ENCODE data around the gene APOL1.

The APOL1 gene

DNA sequence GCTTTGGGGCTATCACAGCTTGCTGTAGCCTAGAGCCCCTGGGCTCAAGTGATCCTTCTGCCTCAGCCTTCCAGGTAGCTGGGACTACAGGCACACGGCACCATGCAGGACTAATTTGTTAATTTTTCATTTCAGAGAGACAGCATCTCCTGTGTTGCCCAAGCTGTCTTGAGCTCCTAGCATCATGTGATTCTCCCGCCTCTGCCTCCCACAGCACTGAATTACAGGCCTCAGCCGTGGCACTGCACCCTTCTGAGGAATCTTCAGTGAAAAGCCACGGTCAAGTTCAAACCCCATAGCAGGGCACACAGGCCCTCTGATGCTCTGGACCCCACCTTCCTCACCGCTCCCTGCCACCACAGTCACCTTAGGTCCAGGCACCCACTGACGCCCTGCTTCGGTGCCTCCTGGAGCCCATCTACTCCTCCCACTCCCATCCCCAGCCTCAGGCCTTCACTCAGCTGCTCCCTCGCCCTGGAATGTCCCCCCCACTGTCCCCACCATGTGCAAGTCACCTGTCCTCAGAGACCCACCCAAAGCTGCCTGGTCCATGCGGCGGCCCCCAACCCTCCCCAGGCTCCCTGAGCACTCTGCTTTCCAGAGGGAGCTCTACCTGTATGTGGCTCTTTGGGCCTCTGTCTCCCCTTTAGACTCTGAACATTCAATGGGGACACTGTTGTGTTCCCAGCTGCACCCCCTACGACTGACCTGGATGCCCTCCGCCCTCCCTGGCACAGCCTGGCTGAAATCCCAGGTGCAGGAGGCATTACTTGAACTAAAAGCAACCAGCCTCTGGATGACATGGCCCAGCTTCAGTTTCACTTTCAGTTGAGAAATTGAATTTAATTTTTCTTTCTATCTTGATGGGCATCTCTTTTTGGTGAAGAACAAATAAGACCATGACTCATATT is 15.2 kb upstream of the APOL1 start:
- H3K4me3 ChIP-seq (replicated peaks in 1 of 2; ENCODE audit: low read depth in 2 of 2, low read length in 2 of 2) = peak overlapping the region; percentile 72 to 82
- peak; percentile 22 to 23 for DNase-seq (ENCODE audit: low read depth in 2 of 2)
- TF ChIP-seq, protein P1, sequence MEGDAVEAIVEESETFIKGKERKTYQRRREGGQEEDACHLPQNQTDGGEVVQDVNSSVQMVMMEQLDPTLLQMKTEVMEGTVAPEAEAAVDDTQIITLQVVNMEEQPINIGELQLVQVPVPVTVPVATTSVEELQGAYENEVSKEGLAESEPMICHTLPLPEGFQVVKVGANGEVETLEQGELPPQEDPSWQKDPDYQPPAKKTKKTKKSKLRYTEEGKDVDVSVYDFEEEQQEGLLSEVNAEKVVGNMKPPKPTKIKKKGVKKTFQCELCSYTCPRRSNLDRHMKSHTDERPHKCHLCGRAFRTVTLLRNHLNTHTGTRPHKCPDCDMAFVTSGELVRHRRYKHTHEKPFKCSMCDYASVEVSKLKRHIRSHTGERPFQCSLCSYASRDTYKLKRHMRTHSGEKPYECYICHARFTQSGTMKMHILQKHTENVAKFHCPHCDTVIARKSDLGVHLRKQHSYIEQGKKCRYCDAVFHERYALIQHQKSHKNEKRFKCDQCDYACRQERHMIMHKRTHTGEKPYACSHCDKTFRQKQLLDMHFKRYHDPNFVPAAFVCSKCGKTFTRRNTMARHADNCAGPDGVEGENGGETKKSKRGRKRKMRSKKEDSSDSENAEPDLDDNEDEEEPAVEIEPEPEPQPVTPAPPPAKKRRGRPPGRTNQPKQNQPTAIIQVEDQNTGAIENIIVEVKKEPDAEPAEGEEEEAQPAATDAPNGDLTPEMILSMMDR (IDR thresholded peaks at IDR 0.05; ENCODE audit: low read depth, low read length) = no peak

GRCh38 chr22:36238373-36239149 is 14.4 kb upstream of the APOL1 start:
- peak; percentile 26 for DNase-seq (ENCODE audit: low read depth in 2 of 2)
- H3K4me3 ChIP-seq (replicated peaks in 1 of 2; ENCODE audit: low read depth in 2 of 2, low read length in 2 of 2) = peak overlapping the region; percentile 72 to 82
- TF ChIP-seq, protein P1 (IDR thresholded peaks at IDR 0.05; ENCODE audit: low read depth, low read length) = no peak

GRCh38 chr22:36239150-36239400 is 13.9 kb upstream of the APOL1 start:
- peak overlapping the region; percentile 72 to 82 for H3K4me3 ChIP-seq (replicated peaks in 1 of 2; ENCODE audit: low read depth in 2 of 2, low read length in 2 of 2)
- TF ChIP-seq, protein P1 (IDR thresholded peaks at IDR 0.05; ENCODE audit: low read depth, low read length) = no peak
- DNase-seq (ENCODE audit: low read depth in 2 of 2) = no peak

DNA sequence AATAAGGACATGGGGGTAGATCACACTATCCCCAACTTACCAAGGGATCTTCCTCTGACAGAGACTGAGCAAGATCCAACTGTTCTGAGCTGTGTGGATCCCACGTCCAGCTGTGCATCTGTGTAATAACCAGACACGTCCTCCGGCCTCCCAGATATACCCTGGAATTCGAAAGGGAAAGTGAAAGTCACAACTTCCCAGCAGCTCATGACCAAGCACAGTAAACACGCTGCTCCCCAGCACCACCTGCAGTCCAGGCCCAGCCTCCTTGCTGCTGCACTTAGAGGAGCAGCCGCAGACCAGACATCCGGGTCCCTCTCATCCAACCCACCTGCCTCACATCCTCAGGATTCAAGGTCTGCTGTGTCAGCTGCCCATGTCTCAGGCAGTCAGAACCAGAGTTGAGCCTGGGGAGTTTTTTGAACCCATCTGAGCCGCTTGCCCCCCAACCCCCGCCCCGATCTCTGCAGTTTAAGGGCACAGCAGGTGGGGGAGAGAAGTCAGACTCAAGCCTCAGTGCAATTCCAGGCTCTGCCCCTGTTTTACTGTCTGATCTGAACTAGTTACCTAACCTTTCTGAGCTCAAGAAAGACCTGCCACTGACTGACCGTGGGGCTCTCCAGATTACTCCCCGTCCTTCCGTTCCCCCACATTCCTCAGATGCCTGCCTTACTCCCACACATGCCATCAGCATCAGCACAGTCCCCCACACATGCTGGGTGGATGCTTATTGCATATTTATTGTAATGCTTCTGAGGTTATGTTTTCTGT is 13.3 kb upstream of the APOL1 start, which contains the start of gene APOL2:
APOL2 (minus strand) TSS at position 127 of the 771 bp plus-strand sequence. CDS start 6,365 bp downstream, outside the sequence.
- H3K4me3 ChIP-seq (replicated peaks in 1 of 2; ENCODE audit: low read depth in 2 of 2, low read length in 2 of 2) = peak within 1 kb of the TSS; percentile 72 to 82
- peak; percentile 93 to 95 for DNase-seq (ENCODE audit: low read depth in 2 of 2)
- TF ChIP-seq, protein P1 (IDR thresholded peaks at IDR 0.05; ENCODE audit: low read depth, low read length) = peak; percentile 68

- no peak for DNase-seq (ENCODE audit: low read depth in 2 of 2)
- no peak overlapping the region for H3K4me3 ChIP-seq (replicated peaks in 1 of 2; ENCODE audit: low read depth in 2 of 2, low read length in 2 of 2)
- TF ChIP-seq, protein P1 (IDR thresholded peaks at IDR 0.05; ENCODE audit: low read depth, low read length) = no peak
Observed at GRCh38 chr22:36243986-36244385, 8.9 kb upstream of the APOL1 start.
